ENCODE data around the gene FKBP15. TPM values are rescaled to one million over a fixed set of nuclear protein-coding genes. Genes with fewer than 3 reads are reported as not detected.
"Not testable (repeated sequence)": the region's sequence is repeated elsewhere in the genome, so short reads cannot be mapped to it uniquely, and the experiment has no call there.

The FKBP15 gene
- total RNA-seq, 2 experiments from 2014 or later, result 40.4 to 42.8 TPM

- peaks cover 26% of the 10 kb centered on the region for H3K27me3 Mint-ChIP-seq
- H3K4me3 Mint-ChIP-seq, result no peak overlapping the region
- H3K27ac Mint-ChIP-seq, result no peak overlapping the region
- DNase-seq (no peak), ATAC-seq (no peak)
- CTCF ChIA-PET, result no interaction called here
- H3K36me3 Mint-ChIP-seq, result no peaks in the 10 kb centered on the region
- H3K9me3 Mint-ChIP-seq (ENCODE audit: low read depth), result no peaks in the 10 kb centered on the region
- peaks cover 6% of the 10 kb centered on the region for H3K4me1 Mint-ChIP-seq
Observed at GRCh38 chr9:113125386-113126035, 95.6 kb downstream of the FKBP15 start.

GRCh38 chr9:113118829-113119228 lies 102.2 kb downstream of the FKBP15 start:
- CTCF ChIA-PET; H3K27me3 Mint-ChIP-seq; ATAC-seq; H3K4me1 Mint-ChIP-seq; H3K36me3 Mint-ChIP-seq; H3K27ac Mint-ChIP-seq; H3K9me3 Mint-ChIP-seq (ENCODE audit: low read depth); H3K4me3 Mint-ChIP-seq; DNase-seq: not testable (repeated sequence)

Other genes with a start within 250 kb of the FKBP15 start
- gene ZNF883, start 209.1 kb downstream of the FKBP15 start, total RNA-seq, result under 1 TPM in 1 of 2 experiments, not detected in 1; 0.44 TPM
- 1 to 10 TPM in 1 of 2 experiments, under 1 TPM in 1; 0.77 to 1.1 TPM for gene ZFP37, start 164.6 kb downstream of the FKBP15 start, total RNA-seq
- gene SLC31A2, start 70.3 kb downstream of the FKBP15 start, total RNA-seq, result 1 to 10 TPM; 2.9 to 4.2 TPM
- gene SLC31A1, start 267 bp upstream of the FKBP15 start, total RNA-seq, result 10 to 100 TPM in 1 of 2 experiments, 1 to 10 TPM in 1; 8.7 to 12.2 TPM
- gene CDC26, start 54.3 kb upstream of the FKBP15 start, total RNA-seq, result 10 to 100 TPM; 25.6 to 33.6 TPM
- gene PRPF4, start 54.4 kb upstream of the FKBP15 start, total RNA-seq, result 10 to 100 TPM; 34.0 to 43.4 TPM
- gene RNF183, start 82.1 kb upstream of the FKBP15 start, total RNA-seq, result not detected
- gene WDR31, start 119.0 kb upstream of the FKBP15 start, total RNA-seq, result 1 to 10 TPM; 1.1 TPM
- gene BSPRY, start 128.3 kb upstream of the FKBP15 start, total RNA-seq, result 1 to 10 TPM; 6.0 to 7.2 TPM
- gene HDHD3, start 155.7 kb upstream of the FKBP15 start, total RNA-seq, result 10 to 100 TPM; 15.8 to 16.4 TPM
- 10 to 100 TPM; 27.5 to 29.0 TPM for gene ALAD, start 180.0 kb upstream of the FKBP15 start, total RNA-seq
- gene POLE3, start 189.4 kb upstream of the FKBP15 start, total RNA-seq, result 10 to 100 TPM; 55.0 to 72.7 TPM
- under 1 TPM; 0.16 to 0.41 TPM for gene C9orf43, start 189.5 kb upstream of the FKBP15 start, total RNA-seq
- gene RGS3, start 242.4 kb upstream of the FKBP15 start, total RNA-seq, result 10 to 100 TPM; 57.1 to 76.4 TPM

All from activated CD8-positive, alpha-beta memory T cell treated with anti-CD3 and anti-CD28 coated beads, Interleukin-2, amount 10 ng/mL, durations not matched to agents 7 days and 5 days (primary cell).